IMR-90 (cell line): ENCODE results near the gene SCFD2. TPM values are rescaled to one million over a fixed set of nuclear protein-coding genes. Genes with fewer than 3 reads are reported as not detected.

Source experiments
- ATAC-seq: fragments of 200-7000 bp; cut with Tn5 transposase; 2 replicates; pipeline ENCODE4 v1.9.1; 2020; ENCODE audit warnings: low read depth, mild to moderate bottlenecking, moderate library complexity
- BruUV-seq: library from RNA; stranded (reverse); fragments of 400-500 nt; replicated peaks from 2 replicates; lab custom pipeline; 2021; lab: Mats Ljungman, UMichigan
- CTCF ChIA-PET: fragments of 300-600 bp; formaldehyde crosslinking; extraction: SDS; loops from one replicate; lab custom pipeline; 2021; ENCODE audit warnings: antibody characterized with exemption; lab: Yijun Ruan, JAX
- POLR2A ChIA-PET: fragments of 300-600 bp; sonication (Branson Sonifier 250); formaldehyde crosslinking; loops from one replicate; lab custom pipeline; 2022; ENCODE audit warnings: antibody characterized with exemption; ENCODE audit not compliant: unreplicated experiment; lab: Charles Lee
- DNase-seq: peaks from one replicate; pipeline ENCODE4 v3.0.0; 2013
- H2AFZ ChIP-seq: replicated peaks from 2 replicates; pipeline ENCODE3; 2013; ENCODE audit warnings: low read length, mild to moderate bottlenecking; ENCODE audit not compliant: poor library complexity
- H2AK5ac ChIP-seq: 2 replicates; pipeline ENCODE4 v1.6.1; 2013; ENCODE audit warnings: low read depth, low read length, inconsistent platforms
- H2AK9ac ChIP-seq: replicated peaks from 2 replicates; pipeline ENCODE3; 2013; ENCODE audit warnings: mild to moderate bottlenecking, low read depth, low read length, moderate library complexity; ENCODE audit not compliant: poor library complexity
- H2BK120ac ChIP-seq: 2 replicates; pipeline ENCODE4 v1.6.1; 2013; ENCODE audit warnings: low read depth, low read length, inconsistent platforms
- H2BK15ac ChIP-seq: 3 replicates; pipeline ENCODE4 v1.6.1; 2013; ENCODE audit warnings: low read depth, low read length, inconsistent platforms
- H2BK20ac ChIP-seq: 2 replicates; pipeline ENCODE4 v1.6.1; 2013; ENCODE audit warnings: low read depth, mild to moderate bottlenecking, inconsistent platforms, low read length, moderate library complexity
- H2BK5ac ChIP-seq: 2 replicates; pipeline ENCODE4 v1.6.1; 2013; ENCODE audit warnings: mild to moderate bottlenecking, low read depth, low read length, inconsistent platforms; ENCODE audit not compliant: poor library complexity, severe bottlenecking
- H3K14ac ChIP-seq: replicated peaks from 2 replicates; pipeline ENCODE4 v1.6.1; 2013; ENCODE audit warnings: low read depth, low read length, inconsistent platforms
- H3K18ac ChIP-seq: 2 replicates; pipeline ENCODE4 v1.6.1; 2013; ENCODE audit warnings: low read depth, low read length, control low read depth
- H3K23ac ChIP-seq: 2 replicates; pipeline ENCODE4 v1.6.1; 2013; ENCODE audit warnings: low read depth, low read length, inconsistent platforms
- H3K27ac ChIP-seq: 2 replicates; pipeline ENCODE4 v1.5.1; 2013; ENCODE audit warnings: mild to moderate bottlenecking, control low read depth, low read length; ENCODE audit not compliant: insufficient read depth
- H3K27me3 ChIP-seq: 2 replicates; pipeline ENCODE4 v1.6.1; 2013; ENCODE audit warnings: low read length; ENCODE audit not compliant: control insufficient read depth, insufficient read depth
- H3K36me3 ChIP-seq: 2 replicates; pipeline ENCODE4 v1.6.1; 2013; ENCODE audit warnings: low read length, mixed read lengths; ENCODE audit not compliant: control insufficient read depth, insufficient read depth
- H3K4ac ChIP-seq: 2 replicates; pipeline ENCODE4 v1.6.1; 2013; ENCODE audit warnings: low read depth, low read length, inconsistent platforms
- H3K4me1 ChIP-seq: 2 replicates; pipeline ENCODE4 v1.6.1; 2013; ENCODE audit warnings: low read length, mixed read lengths; ENCODE audit not compliant: control insufficient read depth, insufficient read depth
- H3K4me2 ChIP-seq: 2 replicates; pipeline ENCODE4 v1.6.1; 2013; ENCODE audit warnings: low read depth, mild to moderate bottlenecking, control low read depth, low read length, moderate library complexity
- H3K4me3 ChIP-seq: 2 replicates; pipeline ENCODE4 v1.5.1; 2013; ENCODE audit warnings: low read depth, mild to moderate bottlenecking, control low read depth, low read length, moderate library complexity; ENCODE audit not compliant: insufficient read depth
- H3K56ac ChIP-seq: 2 replicates; pipeline ENCODE4 v1.6.1; 2013; ENCODE audit warnings: low read length, inconsistent platforms; ENCODE audit not compliant: insufficient read depth; ENCODE audit errors: extremely low read depth
- H3K79me1 ChIP-seq, 2 experiments: 2 replicates each; pipeline ENCODE4 v1.6.1; 2013; ENCODE audit warnings: low read length in 2 of 2, inconsistent platforms in 1 of 2, low read depth in 1 of 2
- H3K9ac ChIP-seq: 2 replicates; pipeline ENCODE4 v1.6.1; 2013; ENCODE audit warnings: low read depth, low read length, control low read depth
- H3K9me1 ChIP-seq: 2 replicates; pipeline ENCODE4 v1.6.1; 2013; ENCODE audit warnings: low read length, inconsistent platforms; ENCODE audit not compliant: insufficient read depth
- H3K9me3 ChIP-seq: 2 replicates; pipeline ENCODE4 v1.6.1; 2013; ENCODE audit warnings: low read length; ENCODE audit not compliant: control insufficient read depth, insufficient read depth
- H4K20me1 ChIP-seq: 2 replicates; pipeline ENCODE4 v1.6.1; 2013; ENCODE audit warnings: low read length, inconsistent platforms; ENCODE audit not compliant: insufficient read depth
- H4K5ac ChIP-seq: 2 replicates; pipeline ENCODE4 v1.6.1; 2013; ENCODE audit warnings: mild to moderate bottlenecking, low read depth, low read length, control low read depth
- H4K8ac ChIP-seq, 2 experiments: 2 replicates each; pipeline ENCODE4 v1.6.1; 2013; ENCODE audit warnings: low read depth in 2 of 2, low read length in 2 of 2, control low read depth in 1 of 2, inconsistent platforms in 1 of 2
- H4K91ac ChIP-seq: 2 replicates; pipeline ENCODE4 v1.6.1; 2013; ENCODE audit warnings: low read depth, low read length, inconsistent platforms; ENCODE audit not compliant: insufficient read depth
- CEBPB ChIP-seq: IDR thresholded peaks from 2 replicates; pipeline ENCODE4 v1.6.1; 2012; ENCODE audit warnings: low read depth, low read length, improper control_type of control experiment
- CHD1 ChIP-seq: IDR thresholded peaks from 2 replicates; pipeline ENCODE4 v1.6.1; 2012; ENCODE audit warnings: low read depth, low read length, improper control_type of control experiment
- CTCF ChIP-seq: conservative IDR thresholded peaks from 2 replicates; pipeline ENCODE4 v1.5.1; 2012; ENCODE audit warnings: mild to moderate bottlenecking, low read depth, low read length, improper control_type of control experiment
- FOS ChIP-seq: fragments of 150-350 bp; IDR thresholded peaks from 2 replicates; pipeline ENCODE4 v1.6.1; 2016; ENCODE audit warnings: low read depth, low read length
- MAFK ChIP-seq: IDR thresholded peaks from 2 replicates; pipeline ENCODE4 v1.6.1; 2012; ENCODE audit warnings: low read depth, low read length, improper control_type of control experiment
- MAZ ChIP-seq: IDR thresholded peaks from 2 replicates; pipeline ENCODE4 v1.6.1; 2012; ENCODE audit warnings: low read depth, mild to moderate bottlenecking, low read length, improper control_type of control experiment, moderate library complexity, borderline replicate concordance
- NFE2L2 ChIP-seq: fragments of 150-350 bp; IDR thresholded peaks from 2 replicates; pipeline ENCODE4 v1.6.1; 2016; ENCODE audit warnings: low read depth, mild to moderate bottlenecking, low read length
- POLR2A ChIP-seq: IDR thresholded peaks from 2 replicates; pipeline ENCODE4 v1.6.1; 2012; ENCODE audit warnings: mild to moderate bottlenecking, low read depth, low read length
- RAD21 ChIP-seq: IDR thresholded peaks from 2 replicates; pipeline ENCODE4 v1.6.1; 2012; ENCODE audit warnings: low read length, improper control_type of control experiment
- RCOR1 ChIP-seq: IDR thresholded peaks from 2 replicates; pipeline ENCODE4 v1.6.1; 2012; ENCODE audit warnings: mild to moderate bottlenecking, low read length, improper control_type of control experiment; ENCODE audit not compliant: insufficient replicate concordance
- RFX5 ChIP-seq: IDR thresholded peaks from 2 replicates; pipeline ENCODE4 v1.8.0; 2012; ENCODE audit warnings: low read depth, mild to moderate bottlenecking, low read length, moderate library complexity
- SMC3 ChIP-seq: fragments of 150-350 bp; IDR thresholded peaks from 2 replicates; pipeline ENCODE4 v1.6.1; 2016; ENCODE audit warnings: low read depth, mild to moderate bottlenecking, antibody characterized with exemption, low read length, moderate library complexity
- WGBS, 2 experiments: methylation state at CpG; one replicate each; pipeline versions ENCODE4 v1.1.5 to v1.1.7; 2013; ENCODE audit warnings: missing lambda C conversion rate in 2 of 2; ENCODE audit not compliant: insufficient read length in 1 of 2; ENCODE audit errors: extremely low coverage in 2 of 2; 5-methylcytosine and 5-hydroxymethylcytosine counted together
- dilution Hi-C: fragments of 300-500 bp; cut with HindIII; formaldehyde crosslinking; loops from one replicate; pipeline ENCODE4 v1.14.3; 2018; ENCODE audit warnings: low sequenced_read_pairs; ENCODE audit not compliant: unreplicated experiment
- in situ Hi-C: fragments of 300-500 bp; cut with MboI; formaldehyde crosslinking; loops from 3 replicates; pipeline ENCODE4 v1.14.3; 2019; ENCODE audit warnings: low sequenced_read_pairs, inconsistent platforms, mixed read lengths
- intact Hi-C: fragments of 100-400 bp; cut with micrococcal nuclease; formaldehyde crosslinking; loops from 2 replicates; pipeline ENCODE4 v1.10.0; 2022
- polyA plus RNA-seq, 3 experiments: library from polyadenylated mRNA; depleted of rRNA; stranded (reverse); fragments of >200 nt; gene quantifications; 2 replicates each; pipeline ENCODE4 v1.2.3, GENCODE V29; 2012; ENCODE audit warnings: low replicate concordance in 1 of 3
- total RNA-seq: library from RNA; depleted of rRNA; stranded (reverse); fragments of >200 nt; gene quantifications from 2 replicates; pipeline ENCODE4 v1.2.3, GENCODE V29; 2012

The SCFD2 gene
- total and polyA plus RNA-seq, 2 of the 4 experiments (the other 2 are of a cell fraction) = 18.9 to 62.4 TPM

- no peaks in the 10 kb centered on the region for H3K9me3 ChIP-seq
- 30% methylated on average over 2 of the region's 7 CpGs; no CpG with 5 or more reads in 1 of the 2 experiments for WGBS, 2 experiments
- peak overlapping the region; percentile 18; the same call in 1 of the 2 replicates for H3K27ac ChIP-seq
- no peak overlapping the region for H2BK15ac ChIP-seq
- H3K18ac ChIP-seq = peak overlapping the region; percentile 34; the same call in 1 of the 2 replicates
- peaks cover 0 to 10% of the 10 kb centered on the region in 2 experiments; a peak in 1 of 4 replicates for H3K79me1 ChIP-seq
- H3K36me3 ChIP-seq = no peaks in the 10 kb centered on the region
- intact Hi-C loops (loop anchor here (5.0 kb wide), 1 partner anchor 1231 kb away; the partner anchor contains the start of gene PDGFRA), dilution Hi-C loops (no loop called here), in situ Hi-C loops (no loop called here)
- H3K9ac ChIP-seq = no peak overlapping the region
- no TSS peak for BruUV-seq
- H4K91ac ChIP-seq = no peak overlapping the region
- H3K4ac ChIP-seq = peak overlapping the region; percentile 57; the same call in 1 of the 2 replicates
- CTCF ChIA-PET = interaction anchor here (1.2 to 2.4 kb wide), 2 partner anchors 14 to 452 kb away, joined by 3 to 7 read pairs; no protein-coding TSS in a partner anchor
- no peak overlapping the region for H2AK5ac ChIP-seq
- peak overlapping the region; percentile 81 for H3K4me2 ChIP-seq
- H3K27me3 ChIP-seq = no peaks in the 10 kb centered on the region
- peak overlapping the region; percentile 10; the same call in 1 of the 2 replicates for H3K23ac ChIP-seq
- H2BK120ac ChIP-seq = no peak overlapping the region
- no peaks in the 10 kb centered on the region for H4K20me1 ChIP-seq
- H4K8ac ChIP-seq = peak overlapping the region in 1 of 2 experiments; percentile 50; a peak in 1 of 4 replicates
- H2BK5ac ChIP-seq = no peak overlapping the region
- H4K5ac ChIP-seq = no peak overlapping the region
- peak overlapping the region; percentile 57 for H3K14ac ChIP-seq
- no peak overlapping the region for H3K56ac ChIP-seq
- peaks cover 16% of the 10 kb centered on the region for H3K4me1 ChIP-seq
- peak overlapping the region; percentile 32; the same call in 1 of the 2 replicates for H2BK20ac ChIP-seq
- no peak overlapping the region for H3K4me3 ChIP-seq
- TF ChIP-seq FOS (no peak), NFE2L2 (no peak), RFX5 (no peak), CHD1 (no peak), RCOR1 (no peak), RAD21 (no peak), POLR2A (no peak), CEBPB (no peak), MAFK (no peak), SMC3 (no peak), MAZ (no peak), CTCF (no peak)
- peaks cover 15% of the 10 kb centered on the region for H3K9me1 ChIP-seq
- POLR2A ChIA-PET = no interaction called here
- no peak overlapping the region for H2AK9ac ChIP-seq
- ATAC-seq = peak; percentile 72
- peak overlapping the region; percentile 16 for H2AFZ ChIP-seq
- peak; percentile 67 for DNase-seq
These were observed 369.4 kb downstream of the SCFD2 start for GRCh38 chr4:52996261-52997131.
